ENCODE data around the gene UBE2E2.

DNA sequence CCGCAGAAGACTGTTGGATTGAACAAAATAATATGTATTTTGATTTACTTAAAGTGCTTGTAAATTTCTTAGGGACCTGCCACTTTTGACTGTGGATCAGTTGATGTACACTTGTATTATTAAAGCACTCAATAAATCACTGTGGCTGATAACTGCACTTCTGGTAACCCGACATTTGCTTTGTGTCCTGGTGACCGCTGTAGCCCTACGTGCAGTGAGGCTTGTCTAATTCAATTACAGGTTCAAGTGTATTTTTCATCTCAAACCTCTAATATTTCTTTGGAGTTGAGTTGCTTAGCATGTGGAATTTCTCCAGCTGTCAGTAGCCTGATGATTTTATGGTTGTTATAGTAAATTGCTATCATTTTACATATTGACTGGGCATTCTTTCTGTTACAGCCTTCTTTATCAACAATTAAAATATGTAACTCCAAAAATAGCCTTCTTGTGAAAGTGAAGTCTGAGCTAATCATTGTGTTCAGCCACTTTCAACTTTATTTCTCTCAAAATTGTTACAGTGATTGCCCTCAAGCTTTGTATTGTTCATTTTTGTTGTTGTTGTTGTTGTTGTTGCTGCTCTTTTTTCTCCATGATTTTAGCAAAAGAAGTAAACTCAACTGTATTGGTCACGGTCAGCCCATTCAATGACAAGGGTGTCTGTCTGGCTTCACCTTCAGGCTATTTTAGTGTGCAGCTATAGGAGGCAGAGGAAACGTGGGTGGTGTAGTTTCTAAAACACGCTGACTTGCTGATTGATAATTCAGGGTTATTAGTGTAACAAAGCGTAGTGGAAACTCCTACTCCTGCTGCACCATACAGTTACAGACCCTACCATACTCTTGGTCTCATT, 387.5 kb downstream of the UBE2E2 start:
- TF ChIP-seq, protein P1, sequence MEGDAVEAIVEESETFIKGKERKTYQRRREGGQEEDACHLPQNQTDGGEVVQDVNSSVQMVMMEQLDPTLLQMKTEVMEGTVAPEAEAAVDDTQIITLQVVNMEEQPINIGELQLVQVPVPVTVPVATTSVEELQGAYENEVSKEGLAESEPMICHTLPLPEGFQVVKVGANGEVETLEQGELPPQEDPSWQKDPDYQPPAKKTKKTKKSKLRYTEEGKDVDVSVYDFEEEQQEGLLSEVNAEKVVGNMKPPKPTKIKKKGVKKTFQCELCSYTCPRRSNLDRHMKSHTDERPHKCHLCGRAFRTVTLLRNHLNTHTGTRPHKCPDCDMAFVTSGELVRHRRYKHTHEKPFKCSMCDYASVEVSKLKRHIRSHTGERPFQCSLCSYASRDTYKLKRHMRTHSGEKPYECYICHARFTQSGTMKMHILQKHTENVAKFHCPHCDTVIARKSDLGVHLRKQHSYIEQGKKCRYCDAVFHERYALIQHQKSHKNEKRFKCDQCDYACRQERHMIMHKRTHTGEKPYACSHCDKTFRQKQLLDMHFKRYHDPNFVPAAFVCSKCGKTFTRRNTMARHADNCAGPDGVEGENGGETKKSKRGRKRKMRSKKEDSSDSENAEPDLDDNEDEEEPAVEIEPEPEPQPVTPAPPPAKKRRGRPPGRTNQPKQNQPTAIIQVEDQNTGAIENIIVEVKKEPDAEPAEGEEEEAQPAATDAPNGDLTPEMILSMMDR (IDR thresholded peaks at IDR 0.05; ENCODE audit: borderline replicate concordance, extremely low read depth, low read length, poor library complexity, severe bottlenecking): no peak
- no peak for TF ChIP-seq EZH2 (IDR thresholded peaks at IDR 0.05; ENCODE audit: borderline replicate concordance, low read depth, low read length, severe bottlenecking)
